CD4-positive, CD25-positive, alpha-beta regulatory T cell (primary cell): Measurements from ENCODE around the gene ZNF501. TPM values are rescaled to one million over a fixed set of nuclear protein-coding genes. Genes with fewer than 3 reads are reported as not detected.

Experiments
- ATAC-seq, 2 donors: fragments of 150-1000 bp; cut with Tn5 transposase; one replicate each; pipeline ENCODE4 v1.10.0; 2021; ENCODE audit warnings: low read depth in 2 of 2, moderate number of reproducible peaks in 2 of 2, moderate library complexity in 1 of 2
- DNase-seq, 3 donors: peaks; one replicate each; pipeline versions ENCODE4 v3.0.0 to v3.0.0-alpha.2; 2012 to 2022; ENCODE audit warnings: mixed read lengths in 1 of 3
- H3K27ac ChIP-seq: one replicate; pipeline ENCODE4 v1.7.0; 2013; ENCODE audit warnings: mild to moderate bottlenecking, low read length; ENCODE audit not compliant: insufficient read depth, poor library complexity, severe bottlenecking
- H3K27me3 ChIP-seq: one replicate; pipeline ENCODE4 v1.7.0; 2013; ENCODE audit warnings: low read length; ENCODE audit not compliant: control insufficient read depth, insufficient read depth
- H3K36me3 ChIP-seq: one replicate; pipeline ENCODE4 v1.7.0; 2013; ENCODE audit warnings: mild to moderate bottlenecking, low read length, moderate library complexity; ENCODE audit not compliant: control insufficient read depth, insufficient read depth
- H3K4me1 ChIP-seq: 2 replicates; pipeline ENCODE4 v1.7.0; 2013; ENCODE audit warnings: mild to moderate bottlenecking, low read length; ENCODE audit not compliant: insufficient read depth, control insufficient read depth, poor library complexity, severe bottlenecking
- H3K4me3 ChIP-seq: one replicate; pipeline ENCODE4 v1.7.0; 2013; ENCODE audit warnings: low read depth, mild to moderate bottlenecking, low read length, moderate library complexity
- H3K9me3 ChIP-seq, 2 experiments: 1 replicate in 1 of 2; 2 replicates in 1 of 2; pipeline ENCODE4 v1.7.0; 2013; ENCODE audit warnings: low read length in 2 of 2, mild to moderate bottlenecking in 1 of 2, moderate library complexity in 1 of 2; ENCODE audit not compliant: control insufficient read depth in 2 of 2
- H3K27ac Mint-ChIP-seq, 3 donors: one replicate each; pipeline ENCODE4 v1.8.0; 2020 to 2022; ENCODE audit warnings: mild to moderate bottlenecking in 3 of 3, mixed read lengths in 3 of 3, moderate library complexity in 2 of 3
- H3K27me3 Mint-ChIP-seq: one replicate; pipeline ENCODE4 v1.8.0; 2022; ENCODE audit warnings: mild to moderate bottlenecking, mixed read lengths
- H3K36me3 Mint-ChIP-seq: one replicate; pipeline ENCODE4 v1.8.0; 2020; ENCODE audit warnings: mixed read lengths
- H3K4me1 Mint-ChIP-seq, 4 donors: one replicate each; pipeline ENCODE4 v1.8.0; 2020 to 2022; ENCODE audit warnings: mixed read lengths in 4 of 4, mild to moderate bottlenecking in 1 of 4
- H3K4me3 Mint-ChIP-seq, 4 donors: one replicate each; pipeline ENCODE4 v1.8.0; 2020 to 2022; ENCODE audit warnings: mild to moderate bottlenecking in 4 of 4, mixed read lengths in 4 of 4, moderate library complexity in 3 of 4
- H3K9me3 Mint-ChIP-seq, 7 donors: one replicate each; pipeline ENCODE4 v1.8.0; 2020 to 2022; ENCODE audit warnings: mixed read lengths in 7 of 7, mild to moderate bottlenecking in 3 of 7, moderate library complexity in 2 of 7
- polyA plus RNA-seq, 4 donors: library from polyadenylated mRNA; unstranded; fragments of 300-500 nt; fragmentation: Illumina TruSeq; gene quantifications; one replicate each; pipeline ENCODE4 v1.2.3, GENCODE V29; 2021
- total RNA-seq: library from RNA; stranded (reverse); gene quantifications from one replicate; pipeline ENCODE4 v1.2.3, GENCODE V29; 2022

ZNF501 gene
- 0.67 TPM for total RNA-seq
- 1 to 10 TPM; 1.8 to 2.9 (median 2.5) TPM for polyA plus RNA-seq

DNA sequence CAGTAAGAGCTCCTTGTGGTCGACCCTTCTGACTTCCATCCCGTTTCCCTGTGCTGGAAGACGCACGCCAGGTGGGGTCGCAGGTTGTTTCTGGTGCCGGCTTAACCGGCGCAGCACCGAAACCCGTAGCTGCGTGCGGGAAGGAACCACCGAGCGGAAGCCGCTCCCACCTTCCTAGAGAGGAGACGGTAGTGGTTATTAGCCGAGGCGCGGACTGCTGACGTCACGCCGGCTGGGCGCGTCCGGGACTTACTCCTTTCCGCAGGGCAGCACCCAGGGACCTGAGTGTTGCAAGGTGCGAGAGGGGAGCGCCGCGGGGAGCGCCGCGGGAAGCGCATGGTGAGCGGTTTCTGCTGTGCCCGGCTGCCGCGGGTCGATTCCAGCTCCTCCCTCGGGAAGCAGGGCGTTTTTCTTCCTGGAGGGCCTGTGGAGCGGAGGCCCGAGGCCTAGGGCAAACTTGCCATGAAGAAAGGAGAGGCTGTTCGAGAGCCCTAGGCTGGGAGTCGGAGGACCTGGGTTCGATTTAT is at the start of gene ZNF501:
ZNF501 (plus strand) TSS at position 252 of the 527 bp plus-strand sequence. CDS start 4,787 bp downstream, outside the sequence.
- H3K9me3 ChIP-seq: peaks cover 67 to 70% of the 10 kb centered on the region in 2 experiments
- peak within 1 kb of the TSS; percentile 34 for H3K27ac ChIP-seq
- Mint-ChIP-seq H3K4me1 (peaks cover 6 to 20% (median 12%) of the 10 kb centered on the region in 4 donors), H3K36me3 (peaks cover 41% of the 10 kb centered on the region), H3K4me3 (peak within 1 kb of the TSS; percentile 88 to 96 (median 95)), H3K9me3 (peaks cover 7 to 77% (median 34%) of the 10 kb centered on the region in 7 donors), H3K27me3 (peaks cover 5% of the 10 kb centered on the region), H3K27ac (peak within 1 kb of the TSS; percentile 45 to 92 (median 84))
- peaks cover 7% of the 10 kb centered on the region for H3K4me1 ChIP-seq
- peaks cover 18% of the 10 kb centered on the region for H3K36me3 ChIP-seq
- DNase-seq (peak; percentile 72 to 88 (median 83)), ATAC-seq (peak; percentile 94 to 95)
- H3K4me3 ChIP-seq: peak within 1 kb of the TSS; percentile 80
- no peaks in the 10 kb centered on the region for H3K27me3 ChIP-seq

DNA sequence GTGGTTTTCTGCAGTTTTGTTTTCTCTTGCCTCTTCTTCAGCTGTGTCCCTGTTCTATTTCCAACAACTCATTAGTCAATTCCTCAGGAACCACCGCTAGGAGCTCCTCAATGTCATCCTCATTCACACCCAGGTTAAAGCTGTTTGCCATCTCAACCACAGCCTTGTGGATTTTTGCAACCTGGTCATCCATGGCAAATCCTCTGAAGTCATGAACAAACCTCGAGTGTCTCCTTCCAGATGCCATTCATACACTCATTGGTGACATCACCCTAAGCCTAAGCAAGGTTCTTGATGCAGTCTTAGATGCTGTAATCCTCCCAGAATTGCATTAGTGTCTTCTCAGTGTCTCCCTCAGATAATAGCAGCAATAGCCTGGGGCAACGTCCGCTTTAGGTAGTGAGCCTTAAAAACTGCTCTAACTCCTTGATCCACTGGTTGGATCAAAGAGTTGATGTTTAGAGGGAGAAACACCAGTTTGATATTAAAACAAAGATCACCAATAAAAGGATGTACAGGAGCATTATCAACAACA is 48.4 kb upstream of the ZNF501 start:
- peaks cover 0 to 36% (median 8%) of the 10 kb centered on the region in 7 donors for H3K9me3 Mint-ChIP-seq
- H3K27ac Mint-ChIP-seq: no peak overlapping the region
- H3K27ac ChIP-seq: no peak overlapping the region
- H3K4me1 Mint-ChIP-seq: peaks cover 0 to 17% (median 6%) of the 10 kb centered on the region in 4 donors
- DNase-seq: no peak
- H3K36me3 ChIP-seq: no peaks in the 10 kb centered on the region
- no peak overlapping the region for H3K4me3 ChIP-seq
- no peak for ATAC-seq
- peaks cover 14% of the 10 kb centered on the region for H3K36me3 Mint-ChIP-seq
- H3K4me3 Mint-ChIP-seq: no peak overlapping the region
- H3K27me3 ChIP-seq: peaks cover 5% of the 10 kb centered on the region
- peaks cover 7 to 16% of the 10 kb centered on the region in 2 experiments for H3K9me3 ChIP-seq
- H3K27me3 Mint-ChIP-seq: peaks cover 11% of the 10 kb centered on the region
- no peaks in the 10 kb centered on the region for H3K4me1 ChIP-seq

DNA sequence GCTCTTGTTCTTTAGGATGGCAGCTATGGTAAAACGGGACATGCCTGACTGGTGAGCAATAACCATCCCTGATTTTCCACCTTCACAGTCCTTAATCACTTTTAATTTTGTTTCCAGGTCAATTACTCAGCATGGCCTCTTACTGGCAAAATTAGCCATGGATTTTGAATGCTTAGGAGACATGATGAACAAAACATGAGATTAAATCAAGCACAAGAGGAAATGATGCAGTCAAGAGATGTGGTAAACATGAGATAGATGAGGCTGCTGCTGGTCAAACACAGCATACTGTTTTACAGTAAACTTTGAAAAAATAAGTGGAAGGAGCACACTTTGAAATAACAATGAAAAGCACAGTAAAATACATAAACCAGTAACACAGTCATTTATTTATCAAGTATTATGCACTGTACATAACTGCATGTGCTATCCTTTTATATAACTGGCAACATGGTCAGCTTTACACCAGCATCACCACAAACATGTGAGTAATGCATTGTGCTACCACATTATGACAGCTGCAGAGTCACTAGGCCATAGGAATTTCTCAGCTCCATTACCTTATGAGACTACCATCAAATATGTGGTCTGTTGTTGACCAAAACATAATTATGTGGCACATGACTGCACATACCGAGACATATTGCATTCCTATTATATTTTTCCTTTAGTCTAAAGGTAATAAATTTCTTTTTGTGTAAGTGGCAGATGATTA is 47.1 kb upstream of the ZNF501 start:
- Histone ChIP-seq H3K9me3 (peaks cover 15 to 24% of the 10 kb centered on the region in 2 experiments), H3K4me3 (no peak overlapping the region), H3K4me1 (no peaks in the 10 kb centered on the region), H3K36me3 (no peaks in the 10 kb centered on the region), H3K27me3 (peaks cover 12% of the 10 kb centered on the region), H3K27ac (no peak overlapping the region)
- Mint-ChIP-seq H3K9me3 (peaks cover 0 to 38% (median 6%) of the 10 kb centered on the region in 7 donors), H3K4me3 (no peak overlapping the region), H3K4me1 (peaks cover 0 to 17% (median 6%) of the 10 kb centered on the region in 4 donors), H3K27me3 (peaks cover 17% of the 10 kb centered on the region), H3K27ac (no peak overlapping the region), H3K36me3 (peaks cover 14% of the 10 kb centered on the region)
- DNase-seq (no peak), ATAC-seq (no peak)

DNA sequence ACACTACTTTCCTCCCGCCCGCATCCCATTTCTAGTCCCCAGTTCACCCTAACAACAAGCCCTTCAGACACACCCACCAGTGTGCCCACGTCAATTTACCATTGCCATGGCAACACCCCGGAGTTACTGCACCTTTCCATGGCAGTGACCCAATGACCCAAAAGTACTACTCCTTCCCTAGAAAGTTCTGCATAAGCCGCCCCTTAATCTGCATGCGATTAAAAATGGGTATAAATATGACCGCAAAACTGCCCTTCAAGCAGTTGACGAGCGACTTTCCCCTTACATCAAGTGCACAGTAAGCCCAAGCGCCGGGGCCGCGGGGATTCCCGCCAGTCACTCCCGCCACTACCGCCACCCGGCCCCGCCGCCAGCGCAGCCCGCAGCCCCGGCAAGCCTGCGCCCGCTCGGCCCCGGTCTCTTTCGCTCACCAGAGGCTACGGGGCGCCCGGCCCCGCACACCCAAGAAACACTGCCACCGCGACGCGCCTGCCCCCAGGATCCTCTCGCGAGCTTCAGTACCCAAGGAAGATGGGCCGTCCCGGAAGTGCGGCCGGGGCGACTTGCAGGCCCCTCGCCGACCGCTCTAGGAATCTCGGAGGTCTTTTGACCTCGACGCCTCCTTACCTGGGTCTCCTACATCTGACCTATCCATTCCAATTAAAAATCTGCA is 44.2 kb upstream of the ZNF501 start:
- Histone ChIP-seq H3K27me3 (peaks cover 14% of the 10 kb centered on the region), H3K36me3 (no peaks in the 10 kb centered on the region), H3K4me3 (peak overlapping the region; percentile 59), H3K4me1 (no peaks in the 10 kb centered on the region), H3K27ac (no peak overlapping the region), H3K9me3 (peaks cover 15 to 24% of the 10 kb centered on the region in 2 experiments)
- H3K36me3 Mint-ChIP-seq: peaks cover 14% of the 10 kb centered on the region
- H3K27me3 Mint-ChIP-seq: peaks cover 21% of the 10 kb centered on the region
- H3K4me1 Mint-ChIP-seq: peaks cover 0 to 17% (median 6%) of the 10 kb centered on the region in 4 donors
- DNase-seq (peak; percentile 5 to 60 (median 40)), ATAC-seq (peak; percentile 56 to 68)
- H3K4me3 Mint-ChIP-seq: peak overlapping the region; percentile 60 to 92 (median 74)
- H3K27ac Mint-ChIP-seq: peak overlapping the region in 2 of 3 donors; percentile 48 to 50
- peaks cover 0 to 55% (median 9%) of the 10 kb centered on the region in 7 donors for H3K9me3 Mint-ChIP-seq

DNA sequence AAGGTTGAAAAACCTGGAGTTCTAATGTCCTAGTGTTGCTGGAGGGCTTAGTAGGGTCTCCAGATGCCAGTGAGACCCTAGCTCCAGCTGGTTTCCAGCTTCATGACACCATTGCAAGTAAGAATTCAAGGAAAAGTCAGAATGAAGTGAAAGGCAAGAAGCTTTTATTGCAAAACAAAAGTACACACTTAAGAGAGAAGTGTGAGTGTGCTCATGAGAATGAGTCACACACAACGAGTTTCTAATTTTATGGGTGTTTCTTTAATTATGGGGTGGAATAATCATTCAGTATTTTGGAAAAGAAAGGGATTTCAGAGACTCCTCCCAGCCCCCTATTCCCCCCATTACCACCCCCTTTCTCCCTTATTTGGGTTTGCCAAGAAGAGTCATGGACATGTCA is 41.5 kb upstream of the ZNF501 start:
- Mint-ChIP-seq H3K9me3 (peaks cover 3 to 63% (median 20%) of the 10 kb centered on the region in 7 donors), H3K27ac (no peak overlapping the region), H3K4me3 (no peak overlapping the region), H3K36me3 (peaks cover 14% of the 10 kb centered on the region), H3K4me1 (peaks cover 0 to 17% (median 6%) of the 10 kb centered on the region in 4 donors), H3K27me3 (peaks cover 21% of the 10 kb centered on the region)
- no peak for ATAC-seq
- H3K27me3 ChIP-seq: peaks cover 14% of the 10 kb centered on the region
- no peaks in the 10 kb centered on the region for H3K4me1 ChIP-seq
- H3K9me3 ChIP-seq: peaks cover 11 to 20% of the 10 kb centered on the region in 2 experiments
- H3K36me3 ChIP-seq: no peaks in the 10 kb centered on the region
- no peak overlapping the region for H3K27ac ChIP-seq
- no peak overlapping the region for H3K4me3 ChIP-seq
- no peak for DNase-seq

DNA sequence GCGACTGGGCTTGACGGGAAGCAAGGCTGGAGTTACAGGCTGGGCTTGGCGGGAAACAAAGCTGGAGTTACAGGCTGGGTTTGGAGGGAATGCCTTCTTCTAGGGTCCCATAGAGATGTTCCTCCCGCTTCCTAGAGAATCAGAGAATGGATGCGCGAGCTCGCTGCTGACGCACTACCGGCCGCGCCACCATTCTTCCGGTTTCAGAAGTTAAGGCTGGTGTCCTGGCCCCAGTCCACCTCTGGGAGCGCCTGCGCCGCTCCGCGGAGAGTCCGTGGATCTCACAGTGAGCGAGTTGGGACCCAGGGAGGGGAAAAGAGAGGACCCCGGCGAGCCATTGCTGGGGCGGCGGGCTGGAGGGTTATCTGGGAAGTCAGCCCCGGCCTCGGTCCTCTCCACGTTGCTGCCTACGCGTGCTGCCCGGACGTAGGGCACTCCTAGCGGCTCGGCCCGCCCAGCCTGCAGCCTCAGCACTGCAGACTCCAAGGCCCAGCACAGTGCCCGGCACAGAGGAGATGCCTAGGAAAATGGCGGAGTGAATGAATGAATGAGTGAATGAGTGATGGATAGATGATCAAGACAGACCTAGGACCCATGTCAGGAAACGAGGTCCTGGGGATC is 16.9 kb upstream of the ZNF501 start, which contains the start of gene ZNF502:
ZNF502 (plus strand) TSS at position 206 of the 621 bp plus-strand sequence. CDS start 7,602 bp downstream, outside the sequence.
- H3K27ac ChIP-seq: no peak within 1 kb of the TSS
- H3K4me1 ChIP-seq: peaks cover 5% of the 10 kb centered on the region
- H3K4me3 ChIP-seq: peak within 1 kb of the TSS; percentile 68
- Mint-ChIP-seq H3K4me3 (peak within 1 kb of the TSS; percentile 22 to 94 (median 92)), H3K36me3 (peaks cover 18% of the 10 kb centered on the region), H3K4me1 (peaks cover 0 to 15% (median 5%) of the 10 kb centered on the region in 4 donors), H3K27ac (peak within 1 kb of the TSS; percentile 22 to 89 (median 67)), H3K27me3 (no peaks in the 10 kb centered on the region), H3K9me3 (peaks cover 0 to 64% (median 26%) of the 10 kb centered on the region in 7 donors)
- DNase-seq (peak; percentile 30 to 52 (median 48)), ATAC-seq (peak; percentile 48 to 67)
- H3K9me3 ChIP-seq: peaks cover 20 to 50% of the 10 kb centered on the region in 2 experiments
- no peaks in the 10 kb centered on the region for H3K36me3 ChIP-seq
- no peaks in the 10 kb centered on the region for H3K27me3 ChIP-seq
